Skeletal muscle cell (primary cell): Measurements from ENCODE around the gene TPP1.

Experiments
- DNase-seq: peaks from one replicate; pipeline ENCODE4 v3.0.0-alpha.2; 2010; ENCODE audit warnings: low read depth
- H3K4me3 ChIP-seq: 2 replicates; pipeline ENCODE4 v1.5.1; 2011; ENCODE audit warnings: low read depth, mild to moderate bottlenecking, control low read depth, low read length, moderate library complexity

TPP1 gene

GRCh38 chr11:6571434-6572008, 47.7 kb downstream of the TPP1 start:
- H3K4me3 ChIP-seq = no peak overlapping the region
- DNase-seq = no peak

DNA sequence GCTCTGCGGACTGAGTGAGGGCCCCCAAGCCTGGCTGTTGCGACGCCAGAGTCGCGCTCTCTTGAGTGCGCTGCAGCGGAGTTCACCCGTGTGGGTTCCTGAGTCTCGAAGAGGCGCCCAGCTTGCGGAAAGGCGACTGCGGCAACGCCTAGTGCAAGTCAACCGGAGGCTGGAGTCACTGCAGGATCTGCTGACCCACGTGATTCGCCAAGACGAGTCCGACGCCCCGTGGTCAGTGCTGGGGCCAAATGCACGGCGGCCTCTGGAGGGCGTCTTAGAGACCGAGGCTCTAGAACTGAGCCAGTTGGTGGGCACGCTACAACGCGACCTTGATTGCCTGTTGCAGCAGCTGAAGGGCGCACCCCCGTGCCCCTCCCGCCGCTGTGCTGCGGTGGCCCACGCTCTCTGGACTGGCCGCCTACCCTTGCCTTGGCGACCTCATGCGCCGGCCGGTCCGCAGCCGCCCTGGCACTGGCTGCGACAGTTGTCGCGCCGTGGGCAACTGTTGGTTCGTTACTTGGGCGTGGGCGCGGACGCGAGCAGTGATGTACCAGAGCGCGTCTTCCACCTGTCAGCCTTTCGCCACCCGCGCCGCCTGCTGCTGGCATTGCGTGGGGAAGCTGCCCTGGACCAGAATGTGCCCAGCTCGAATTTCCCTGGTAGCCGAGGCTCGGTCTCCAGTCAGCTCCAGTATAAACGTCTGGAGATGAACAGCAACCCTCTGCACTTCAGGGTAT, 48.4 kb downstream of the TPP1 start:
- no peak for DNase-seq
- no peak overlapping the region for H3K4me3 ChIP-seq

DNA sequence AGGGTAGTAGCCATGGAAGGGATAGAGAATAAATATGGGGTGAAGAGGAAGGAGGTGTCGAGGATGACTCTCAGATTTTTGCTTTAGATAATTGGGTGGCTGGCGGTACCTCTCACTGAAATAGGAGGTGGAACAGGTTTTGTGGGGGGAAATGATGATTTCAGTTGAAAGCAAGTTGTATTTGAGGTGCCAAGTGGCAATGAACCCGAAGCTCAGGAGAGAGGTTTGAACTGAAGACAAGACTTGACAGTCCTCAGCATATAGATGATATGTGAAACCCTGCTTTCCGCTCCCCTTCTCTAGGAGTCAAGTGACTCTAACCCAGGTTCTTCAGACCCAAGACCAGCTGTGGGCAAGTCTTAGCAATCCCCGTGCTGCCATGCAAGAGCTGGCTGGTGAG, 49.5 kb downstream of the TPP1 start:
- DNase-seq = no peak

DNA sequence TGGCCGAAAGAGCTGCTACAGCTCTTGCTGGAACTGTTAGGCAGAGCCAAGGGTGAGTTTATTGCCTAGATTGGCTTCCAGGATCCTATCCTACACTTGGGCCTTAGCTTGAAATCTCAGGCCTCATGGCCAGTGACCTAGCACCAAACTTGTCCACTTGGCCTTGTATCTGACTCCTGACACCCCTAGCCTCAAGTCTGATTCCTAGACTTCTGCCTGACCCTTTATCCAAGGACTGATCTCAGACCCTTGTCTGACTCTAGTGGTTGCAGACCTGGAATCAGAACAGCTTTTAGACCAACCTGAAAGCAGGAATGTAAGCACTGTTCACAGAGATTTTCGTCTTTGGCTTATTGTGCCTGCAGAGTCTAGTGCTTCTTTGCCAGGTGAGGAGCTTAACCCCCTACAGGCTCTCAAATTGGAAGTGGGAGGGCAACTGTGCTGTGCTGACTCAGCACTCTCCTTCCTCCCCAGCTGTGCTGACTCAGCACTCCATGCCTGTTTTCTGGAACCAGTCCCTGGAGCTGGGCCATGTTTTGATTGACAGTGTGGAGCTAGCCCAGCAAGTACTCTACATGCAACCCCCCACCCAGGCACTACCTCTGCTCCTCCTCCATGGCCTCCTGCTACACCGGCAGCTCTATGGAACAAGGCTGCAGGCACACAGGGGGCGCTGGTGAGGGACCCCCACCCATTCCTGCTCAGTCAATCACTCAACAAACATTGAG, 50.9 kb downstream of the TPP1 start:
- peak; percentile 45 for DNase-seq
- H3K4me3 ChIP-seq = no peak overlapping the region

More for the DNA sequence above, 49.5 kb downstream of the TPP1 start:
- no peak overlapping the region for H3K4me3 ChIP-seq

DNA sequence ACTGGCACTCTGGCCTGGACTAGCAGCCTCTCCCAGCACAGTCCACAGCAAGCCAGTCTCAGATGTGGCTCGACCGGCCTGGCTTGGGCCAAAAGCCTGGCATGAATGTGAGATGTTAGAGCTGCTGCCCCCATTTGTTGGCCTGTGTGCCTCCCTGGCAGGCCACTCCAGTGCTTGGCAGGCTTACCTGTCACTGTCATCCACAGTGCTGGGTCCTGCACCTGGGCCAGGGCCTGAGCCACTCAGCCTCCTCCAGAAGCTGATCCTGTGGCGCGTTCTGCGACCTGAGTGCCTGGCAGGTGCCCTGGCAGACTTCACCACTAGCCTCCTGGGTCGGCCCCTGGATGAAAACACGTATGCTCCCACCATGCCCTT, 51.9 kb downstream of the TPP1 start:
- no peak for DNase-seq

DNA sequence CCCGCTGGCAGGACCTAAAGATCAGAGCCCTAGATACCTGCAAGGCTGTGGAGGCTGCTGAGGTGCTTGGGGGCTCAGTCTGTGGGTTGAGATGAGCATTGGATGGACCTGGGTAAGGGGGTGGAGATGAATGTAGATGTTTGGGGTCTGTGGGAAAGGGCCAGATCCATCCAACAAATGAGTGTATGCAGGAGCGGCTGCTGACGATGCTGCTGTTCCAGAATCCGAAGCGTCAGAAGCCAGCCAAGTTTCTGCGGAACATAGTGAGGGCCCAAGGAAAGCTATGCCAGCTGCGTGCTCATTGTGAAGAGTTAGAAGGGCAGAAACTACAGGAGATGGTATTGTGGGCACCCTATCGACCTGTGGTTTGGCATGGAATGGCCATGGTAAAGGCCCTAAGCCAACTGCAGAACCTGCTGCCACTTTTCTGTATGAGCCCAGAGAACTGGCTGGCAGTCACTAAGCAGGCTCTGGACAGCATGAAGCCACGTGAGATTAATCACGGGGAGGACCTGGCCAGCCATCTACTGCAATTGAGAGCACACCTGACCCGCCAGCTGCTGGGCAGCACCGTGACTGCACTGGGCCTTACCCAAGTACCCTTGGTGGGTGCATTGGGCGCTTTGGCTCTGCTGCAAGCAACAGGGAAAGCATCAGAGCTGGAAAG, 52.4 kb downstream of the TPP1 start:
- H3K4me3 ChIP-seq = no peak overlapping the region
- no peak for DNase-seq

More for the DNA sequence above, 51.9 kb downstream of the TPP1 start:
- no peak overlapping the region for H3K4me3 ChIP-seq

GRCh38 chr11:6565988-6566703, 53.1 kb downstream of the TPP1 start:
- DNase-seq = no peak
- no peak overlapping the region for H3K4me3 ChIP-seq

GRCh38 chr11:6565325-6565724, 53.9 kb downstream of the TPP1 start:
- no peak overlapping the region for H3K4me3 ChIP-seq

GRCh38 chr11:6563667-6564066, 55.6 kb downstream of the TPP1 start:
- DNase-seq = no peak
- H3K4me3 ChIP-seq = no peak overlapping the region

More at GRCh38 chr11:6565325-6565724, 53.9 kb downstream of the TPP1 start:
- no peak for DNase-seq

GRCh38 chr11:6563121-6563619, 56.1 kb downstream of the TPP1 start:
- H3K4me3 ChIP-seq = no peak overlapping the region
- DNase-seq = no peak
